OCI-LY1 (cell line): ENCODE data around the gene PNMT.

Experiments used
- H2AFZ ChIP-seq: fragments of 200-600 bp; sonication (generic), shearing (Covaris generic); 2 replicates; pipeline ENCODE4 v1.6.0; 2014; ENCODE audit warnings: antibody characterized with exemption, mild to moderate bottlenecking, low read length
- H3F3A ChIP-seq: fragments of 200-600 bp; sonication (generic), shearing (Covaris generic); 2 replicates; pipeline ENCODE4 v1.6.0; 2014; ENCODE audit warnings: mild to moderate bottlenecking, antibody characterized with exemption, low read length, moderate library complexity; ENCODE audit not compliant: insufficient read depth
- H3K27ac ChIP-seq: fragments of 200-600 bp; sonication (generic); 2 replicates; pipeline ENCODE4 v1.5.1; 2014; ENCODE audit warnings: low read length, mixed run types, mild to moderate bottlenecking, low read depth; ENCODE audit not compliant: poor library complexity, severe bottlenecking
- H3K27me3 ChIP-seq: fragments of 200-600 bp; sonication (generic); 2 replicates; pipeline ENCODE4 v1.6.0; 2014; ENCODE audit warnings: antibody characterized with exemption, mild to moderate bottlenecking, low read length, moderate library complexity; ENCODE audit not compliant: insufficient read depth
- H3K36me3 ChIP-seq: fragments of 200-600 bp; sonication (generic); 2 replicates; pipeline ENCODE4 v1.6.1; 2014; ENCODE audit warnings: mild to moderate bottlenecking, antibody characterized with exemption, low read length, moderate library complexity, mixed read lengths; ENCODE audit not compliant: insufficient read depth
- H3K4me1 ChIP-seq: fragments of 200-600 bp; sonication (generic); 2 replicates; pipeline ENCODE4 v1.5.1; 2014; ENCODE audit warnings: mild to moderate bottlenecking, low read length, moderate library complexity; ENCODE audit not compliant: insufficient read depth, severe bottlenecking
- H3K4me2 ChIP-seq: fragments of 200-600 bp; sonication (generic), shearing (Covaris generic); 2 replicates; pipeline ENCODE4 v1.6.1; 2014; ENCODE audit warnings: low read length
- H3K4me3 ChIP-seq: fragments of 200-600 bp; sonication (generic); 2 replicates; pipeline ENCODE4 v1.5.1; 2014; ENCODE audit warnings: low read length, low read depth, mild to moderate bottlenecking, mixed read lengths; ENCODE audit not compliant: poor library complexity, severe bottlenecking
- H3K79me2 ChIP-seq: fragments of 200-600 bp; shearing (Covaris generic); 2 replicates; pipeline ENCODE4 v1.6.1; 2016; ENCODE audit warnings: mixed run types, low read length, mixed read lengths; ENCODE audit not compliant: insufficient read depth
- H3K9ac ChIP-seq: fragments of 200-600 bp; sonication (generic), shearing (Covaris generic); 2 replicates; pipeline ENCODE4 v1.6.1; 2014; ENCODE audit warnings: mild to moderate bottlenecking, low read length, mixed read lengths
- H3K9me2 ChIP-seq: fragments of 200-600 bp; sonication (generic), shearing (Covaris generic); 2 replicates; pipeline ENCODE4 v1.6.1; 2014; ENCODE audit warnings: low read depth, mild to moderate bottlenecking, low read length, mixed read lengths
- H3K9me3 ChIP-seq: fragments of 200-600 bp; shearing (Covaris generic); 2 replicates; pipeline ENCODE4 v1.6.1; 2014; ENCODE audit warnings: low read length, mixed read lengths
- H4K20me1 ChIP-seq: fragments of 200-600 bp; sonication (generic), shearing (Covaris generic); 2 replicates; pipeline ENCODE4 v1.6.0; 2016; ENCODE audit warnings: mild to moderate bottlenecking, low read length; ENCODE audit not compliant: insufficient read depth
- EZH2 ChIP-seq: fragments of 200-600 bp; sonication (generic), shearing (Covaris generic); IDR thresholded peaks from 2 replicates; pipeline ENCODE4 v1.8.0; 2017; ENCODE audit warnings: borderline replicate concordance, mixed run types, mild to moderate bottlenecking, antibody characterized with exemption, low read length, moderate library complexity, mixed read lengths
- TF ChIP-seq, protein P1 (sequence below): fragments of 200-600 bp; sonication (generic), shearing (Covaris generic); IDR thresholded peaks from 2 replicates; pipeline ENCODE4 v1.5.1; 2017; ENCODE audit warnings: mild to moderate bottlenecking, antibody characterized with exemption, low read length, moderate library complexity, mixed read lengths

Gene PNMT

DNA sequence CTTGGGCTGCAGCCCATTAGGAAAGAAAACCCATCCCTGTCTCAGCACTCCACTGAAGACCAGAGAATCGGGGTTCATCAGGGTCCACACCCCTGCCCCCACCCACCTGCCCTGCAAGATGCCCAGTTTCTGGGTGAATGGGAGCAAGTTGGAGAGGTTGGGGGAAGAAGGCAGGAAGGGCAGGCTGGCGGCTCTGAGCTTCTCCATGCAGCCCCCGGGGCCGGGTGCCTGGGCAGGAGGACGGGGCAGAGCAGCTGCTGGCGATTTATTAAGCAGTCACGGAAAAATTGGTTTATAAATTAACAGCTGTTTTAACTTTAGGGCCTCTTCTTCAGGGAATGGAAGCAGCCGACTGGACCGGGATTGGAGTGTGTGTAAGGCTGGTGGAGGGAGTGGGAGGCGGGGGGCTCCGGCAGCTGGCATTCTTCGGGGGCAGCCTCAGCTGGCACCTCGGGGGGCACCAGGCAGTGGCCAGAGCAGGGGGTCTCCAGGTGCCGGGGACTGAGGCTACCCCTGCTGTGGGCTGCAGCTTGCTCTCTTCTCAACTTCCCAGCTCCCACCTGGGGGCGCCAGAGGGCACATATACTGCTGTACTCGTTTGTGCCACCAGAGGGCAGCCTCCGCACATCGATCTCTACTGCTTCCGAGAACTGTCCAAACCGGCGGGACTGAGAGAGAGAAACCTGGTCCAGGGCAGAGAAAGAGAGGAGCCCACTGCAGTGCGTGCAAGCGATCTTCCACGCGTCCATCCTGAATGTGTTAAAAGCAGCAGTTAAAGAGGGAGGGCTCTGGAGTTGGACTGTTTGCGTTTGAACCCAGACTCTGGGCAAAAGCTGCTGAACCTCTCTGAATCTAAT, 46.5 kb upstream of the PNMT start:
- Histone ChIP-seq H3K27me3 (no peaks in the 10 kb centered on the region), H3K4me2 (peak overlapping the region; percentile 60), H3K36me3 (no peaks in the 10 kb centered on the region), H3K9me3 (no peaks in the 10 kb centered on the region), H3K79me2 (no peaks in the 10 kb centered on the region), H3K4me1 (peaks cover 25% of the 10 kb centered on the region), H3K27ac (peak overlapping the region; percentile 47), H4K20me1 (no peaks in the 10 kb centered on the region), H3K4me3 (peak overlapping the region; percentile 43), H3K9ac (peak overlapping the region; percentile 39; the same call in 1 of the 2 replicates), H3K9me2 (no peaks in the 10 kb centered on the region), H2AFZ (peak overlapping the region; percentile 59; the same call in 1 of the 2 replicates), H3F3A (0 out of 2 replicates have a peak, but pooled peaks cover 2% of the 10 kb centered on the region)
- TF ChIP-seq, protein P1, sequence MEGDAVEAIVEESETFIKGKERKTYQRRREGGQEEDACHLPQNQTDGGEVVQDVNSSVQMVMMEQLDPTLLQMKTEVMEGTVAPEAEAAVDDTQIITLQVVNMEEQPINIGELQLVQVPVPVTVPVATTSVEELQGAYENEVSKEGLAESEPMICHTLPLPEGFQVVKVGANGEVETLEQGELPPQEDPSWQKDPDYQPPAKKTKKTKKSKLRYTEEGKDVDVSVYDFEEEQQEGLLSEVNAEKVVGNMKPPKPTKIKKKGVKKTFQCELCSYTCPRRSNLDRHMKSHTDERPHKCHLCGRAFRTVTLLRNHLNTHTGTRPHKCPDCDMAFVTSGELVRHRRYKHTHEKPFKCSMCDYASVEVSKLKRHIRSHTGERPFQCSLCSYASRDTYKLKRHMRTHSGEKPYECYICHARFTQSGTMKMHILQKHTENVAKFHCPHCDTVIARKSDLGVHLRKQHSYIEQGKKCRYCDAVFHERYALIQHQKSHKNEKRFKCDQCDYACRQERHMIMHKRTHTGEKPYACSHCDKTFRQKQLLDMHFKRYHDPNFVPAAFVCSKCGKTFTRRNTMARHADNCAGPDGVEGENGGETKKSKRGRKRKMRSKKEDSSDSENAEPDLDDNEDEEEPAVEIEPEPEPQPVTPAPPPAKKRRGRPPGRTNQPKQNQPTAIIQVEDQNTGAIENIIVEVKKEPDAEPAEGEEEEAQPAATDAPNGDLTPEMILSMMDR, result peak; percentile 100
- no peak for TF ChIP-seq EZH2

DNA sequence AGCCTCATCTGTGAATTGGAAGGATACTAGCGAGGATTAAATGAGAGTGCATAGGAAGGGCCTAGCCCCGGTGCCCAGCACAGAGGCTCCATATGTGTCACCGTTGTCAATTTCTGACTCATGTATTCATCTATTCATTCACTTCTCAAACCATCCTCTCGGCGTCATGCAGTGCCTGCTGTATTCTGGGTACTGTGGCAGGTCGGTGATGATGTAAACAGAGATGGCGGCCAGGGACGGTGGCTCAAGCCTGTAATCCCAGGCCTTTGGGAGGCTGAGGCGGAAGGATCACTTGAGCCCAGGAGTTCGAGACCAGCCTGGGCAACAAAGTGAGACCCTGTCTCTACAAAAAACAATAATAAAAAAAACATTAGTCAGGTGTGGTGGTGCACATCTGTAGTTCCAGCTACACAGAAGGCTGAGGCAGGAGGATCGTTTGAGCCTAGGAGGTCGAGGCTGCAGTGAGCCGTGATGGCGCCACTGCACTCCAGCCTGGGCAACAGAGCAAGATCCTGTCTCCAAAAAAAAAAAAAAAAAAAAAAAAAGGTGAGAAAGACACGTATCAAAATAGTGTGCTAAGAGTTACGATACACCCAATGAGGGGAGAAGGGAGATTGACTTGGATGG, 45.8 kb upstream of the PNMT start:
- peak overlapping the region; percentile 43 for H3K4me3 ChIP-seq
- H3K27ac ChIP-seq, result peak overlapping the region; percentile 47
- H3F3A ChIP-seq, result 0 out of 2 replicates have a peak, but pooled peaks cover 2% of the 10 kb centered on the region
- H3K4me1 ChIP-seq, result peaks cover 20% of the 10 kb centered on the region
- H3K36me3 ChIP-seq, result no peaks in the 10 kb centered on the region
- no peaks in the 10 kb centered on the region for H3K9me2 ChIP-seq
- H3K79me2 ChIP-seq, result no peaks in the 10 kb centered on the region
- H3K4me2 ChIP-seq, result peak overlapping the region; percentile 60
- peak overlapping the region; percentile 39; the same call in 1 of the 2 replicates for H3K9ac ChIP-seq
- H3K9me3 ChIP-seq, result no peaks in the 10 kb centered on the region
- no peaks in the 10 kb centered on the region for H3K27me3 ChIP-seq
- no peaks in the 10 kb centered on the region for H4K20me1 ChIP-seq
- no peak for TF ChIP-seq EZH2
- TF ChIP-seq, protein P1, result no peak
- peak overlapping the region; percentile 59; the same call in 1 of the 2 replicates for H2AFZ ChIP-seq

DNA sequence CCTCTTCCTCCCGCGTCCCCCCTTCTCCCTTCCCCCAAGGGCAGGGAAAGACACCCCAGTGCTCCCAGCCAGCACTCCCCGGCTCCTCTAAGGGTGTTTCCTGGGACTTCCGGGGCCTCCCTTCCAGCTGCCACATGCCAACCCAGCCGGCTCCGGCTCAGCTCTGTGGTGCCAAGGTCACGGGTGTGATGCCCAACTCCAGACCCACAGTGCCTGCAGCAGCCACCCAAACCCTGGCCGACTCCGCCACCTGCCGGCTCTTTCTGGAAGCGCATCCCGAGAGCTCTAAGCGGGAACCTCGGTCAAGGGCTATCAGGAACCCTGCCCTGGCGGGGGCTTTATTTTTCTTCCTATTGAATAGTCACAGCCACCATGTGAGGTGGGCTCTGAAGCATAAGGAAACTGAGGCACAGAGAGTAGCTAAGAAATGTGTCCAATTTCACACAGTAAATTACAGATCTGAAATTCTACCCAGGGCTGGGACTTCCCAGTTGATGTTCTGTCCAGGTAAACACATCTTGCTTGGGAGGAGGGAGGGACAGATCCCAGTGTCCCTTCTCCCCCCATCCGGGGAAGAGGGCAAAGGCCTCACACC, 44.8 kb upstream of the PNMT start:
- H3K36me3 ChIP-seq, result no peaks in the 10 kb centered on the region
- 0 out of 2 replicates have a peak, but pooled peaks cover 2% of the 10 kb centered on the region for H3F3A ChIP-seq
- H4K20me1 ChIP-seq, result no peaks in the 10 kb centered on the region
- H3K9me2 ChIP-seq, result no peaks in the 10 kb centered on the region
- TF ChIP-seq, protein P1, result peak; percentile 88
- TF ChIP-seq EZH2, result no peak
- H3K4me1 ChIP-seq, result peaks cover 15% of the 10 kb centered on the region
- peak overlapping the region; percentile 32; the same call in 1 of the 2 replicates for H3K4me2 ChIP-seq
- no peaks in the 10 kb centered on the region for H3K79me2 ChIP-seq
- no peak overlapping the region for H3K27ac ChIP-seq
- H3K9me3 ChIP-seq, result no peaks in the 10 kb centered on the region
- no peak overlapping the region for H3K4me3 ChIP-seq
- no peaks in the 10 kb centered on the region for H3K27me3 ChIP-seq
- no peak overlapping the region for H3K9ac ChIP-seq
- no peak overlapping the region for H2AFZ ChIP-seq
